GM12801 (cell line): Measurements from ENCODE around the gene CHRDL1.

ENCODE experiments used
- CTCF ChIP-seq: IDR thresholded peaks from one replicate; pipeline ENCODE4 v1.5.1; 2011; ENCODE audit warnings: control low read depth; ENCODE audit not compliant: insufficient read length; ENCODE audit errors: extremely low read depth

CHRDL1 gene, protein sequence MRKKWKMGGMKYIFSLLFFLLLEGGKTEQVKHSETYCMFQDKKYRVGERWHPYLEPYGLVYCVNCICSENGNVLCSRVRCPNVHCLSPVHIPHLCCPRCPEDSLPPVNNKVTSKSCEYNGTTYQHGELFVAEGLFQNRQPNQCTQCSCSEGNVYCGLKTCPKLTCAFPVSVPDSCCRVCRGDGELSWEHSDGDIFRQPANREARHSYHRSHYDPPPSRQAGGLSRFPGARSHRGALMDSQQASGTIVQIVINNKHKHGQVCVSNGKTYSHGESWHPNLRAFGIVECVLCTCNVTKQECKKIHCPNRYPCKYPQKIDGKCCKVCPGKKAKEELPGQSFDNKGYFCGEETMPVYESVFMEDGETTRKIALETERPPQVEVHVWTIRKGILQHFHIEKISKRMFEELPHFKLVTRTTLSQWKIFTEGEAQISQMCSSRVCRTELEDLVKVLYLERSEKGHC

GRCh38 chrX:110795645-110796406 lies at the start of gene CHRDL1:
CHRDL1 (minus strand) TSS chrX:110795817; CDS start chrX:110792181, 3,636 bp downstream.
- no peak for TF ChIP-seq CTCF

GRCh38 chrX:110836982-110837381 lies 41.4 kb upstream of the CHRDL1 start:
- TF ChIP-seq CTCF = no peak

- no peak for TF ChIP-seq CTCF
Observed at GRCh38 chrX:110836451-110836850, 40.8 kb upstream of the CHRDL1 start.

GRCh38 chrX:110836001-110836400 lies 40.4 kb upstream of the CHRDL1 start:
- TF ChIP-seq CTCF = no peak

DNA sequence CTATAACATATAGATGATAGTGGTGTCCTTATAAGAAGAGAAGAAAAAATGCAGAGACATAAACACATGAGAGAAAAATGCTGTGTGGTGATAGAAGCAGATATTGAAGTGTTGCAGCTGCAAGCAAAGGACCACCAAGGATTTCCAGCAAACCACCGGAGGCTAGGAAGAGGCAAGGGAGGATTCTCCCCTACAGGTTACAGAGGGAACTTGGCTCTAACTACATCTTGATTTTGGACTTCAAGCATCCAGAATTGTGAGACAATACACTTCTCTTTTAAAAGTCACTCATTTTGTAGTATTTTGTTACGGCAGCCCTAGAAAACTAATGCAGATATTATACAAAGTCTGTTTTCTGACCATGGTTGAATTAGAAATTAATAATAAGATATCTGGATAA lies 30.4 kb upstream of the CHRDL1 start:
- TF ChIP-seq CTCF = no peak

- no peak for TF ChIP-seq CTCF
Observed at GRCh38 chrX:110806145-110806544, 10.5 kb upstream of the CHRDL1 start.

- no peak for TF ChIP-seq CTCF
Observed at GRCh38 chrX:110805303-110805702, 9.7 kb upstream of the CHRDL1 start.
